ENCODE results near the gene GRID1.

GRCh38 chr10:86317949-86318725, 48.5 kb downstream of the GRID1 start:
- no peak for TF ChIP-seq CTCF (IDR thresholded peaks at IDR 0.05)
- no peak for TF ChIP-seq POLR2A (IDR thresholded peaks at IDR 0.05)
- TF ChIP-seq POLR2AphosphoS5 (IDR thresholded peaks at IDR 0.05) = no peak

Data from breast epithelium (tissue), 3 donors.